Stomach (tissue), 4 donors: ENCODE measurements around the gene DOCK4.

Experiments used
- EP300 ChIP-seq: sonication (generic); formaldehyde crosslinking; IDR thresholded peaks from one replicate; pipeline ENCODE4 v1.6.1; 2017; ENCODE audit warnings: antibody characterized with exemption
- TF ChIP-seq, protein P1 (sequence below), 7 experiments: fragments of 450-650 bp in 4 of 7; fragments of 200-600 bp in 3 of 7; sonication (generic) in 3 of 7; IDR thresholded peaks; one replicate each; pipeline ENCODE4 v1.5.1; 2016 to 2019; ENCODE audit warnings: antibody characterized with exemption in 7 of 7, control low read depth in 2 of 7, mild to moderate bottlenecking in 1 of 7

DNA sequence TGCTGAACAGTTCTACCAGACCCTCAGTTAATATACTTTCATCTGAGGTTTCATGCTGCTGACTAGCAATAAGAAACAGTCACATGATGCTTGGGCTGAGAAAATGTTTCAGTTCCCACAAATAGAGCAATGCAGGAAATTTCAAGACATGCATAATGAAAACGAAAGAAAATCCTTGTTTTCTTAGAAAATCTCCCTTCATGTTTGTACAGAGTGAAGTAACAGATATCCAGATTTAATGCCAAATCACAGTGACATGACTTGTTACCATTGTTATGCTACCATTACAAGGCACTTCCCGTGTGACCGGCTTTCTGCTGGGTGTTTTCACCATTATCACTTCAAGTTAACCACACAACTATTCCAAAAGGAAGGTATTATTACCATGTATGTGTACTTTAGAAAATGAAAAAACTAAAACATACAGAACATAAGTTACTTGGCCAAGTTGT, 121.7 kb downstream of the DOCK4 start:
- TF ChIP-seq, protein P1, sequence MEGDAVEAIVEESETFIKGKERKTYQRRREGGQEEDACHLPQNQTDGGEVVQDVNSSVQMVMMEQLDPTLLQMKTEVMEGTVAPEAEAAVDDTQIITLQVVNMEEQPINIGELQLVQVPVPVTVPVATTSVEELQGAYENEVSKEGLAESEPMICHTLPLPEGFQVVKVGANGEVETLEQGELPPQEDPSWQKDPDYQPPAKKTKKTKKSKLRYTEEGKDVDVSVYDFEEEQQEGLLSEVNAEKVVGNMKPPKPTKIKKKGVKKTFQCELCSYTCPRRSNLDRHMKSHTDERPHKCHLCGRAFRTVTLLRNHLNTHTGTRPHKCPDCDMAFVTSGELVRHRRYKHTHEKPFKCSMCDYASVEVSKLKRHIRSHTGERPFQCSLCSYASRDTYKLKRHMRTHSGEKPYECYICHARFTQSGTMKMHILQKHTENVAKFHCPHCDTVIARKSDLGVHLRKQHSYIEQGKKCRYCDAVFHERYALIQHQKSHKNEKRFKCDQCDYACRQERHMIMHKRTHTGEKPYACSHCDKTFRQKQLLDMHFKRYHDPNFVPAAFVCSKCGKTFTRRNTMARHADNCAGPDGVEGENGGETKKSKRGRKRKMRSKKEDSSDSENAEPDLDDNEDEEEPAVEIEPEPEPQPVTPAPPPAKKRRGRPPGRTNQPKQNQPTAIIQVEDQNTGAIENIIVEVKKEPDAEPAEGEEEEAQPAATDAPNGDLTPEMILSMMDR (IDR thresholded peaks at IDR 0.05), result no peak
- no peak for TF ChIP-seq EP300
